Kasumi-1 (cell line): ENCODE data around the gene MS4A4A.
"Not testable (repeated sequence)": the region's sequence is repeated elsewhere in the genome, so short reads cannot be mapped to it uniquely, and the experiment has no call there.

Source experiments
- DNase-seq, 2 experiments: peaks; one replicate each; lab custom pipeline; 2025; lab: John Stamatoyannopoulos, UW

The MS4A4A gene

GRCh38 chr11:60301884-60302283 lies 21.4 kb downstream of the MS4A4A start:
- DNase-seq = not testable (repeated sequence)

- no peak for DNase-seq
Observed at GRCh38 chr11:60303661-60304060, 23.2 kb downstream of the MS4A4A start.

- no peak for DNase-seq
Observed at GRCh38 chr11:60305906-60306619, 25.6 kb downstream of the MS4A4A start.

- no peak for DNase-seq
Observed at GRCh38 chr11:60307507-60308195, 27.2 kb downstream of the MS4A4A start.

GRCh38 chr11:60310407-60310998 lies 30.0 kb downstream of the MS4A4A start:
- no peak for DNase-seq

GRCh38 chr11:60314635-60315321 lies 34.3 kb downstream of the MS4A4A start:
- no peak for DNase-seq

GRCh38 chr11:60315871-60316270 lies 35.4 kb downstream of the MS4A4A start:
- DNase-seq = no peak

- no peak for DNase-seq
Observed at GRCh38 chr11:60316317-60316716, 35.9 kb downstream of the MS4A4A start.

GRCh38 chr11:60318726-60319125 lies 38.3 kb downstream of the MS4A4A start:
- no peak for DNase-seq

GRCh38 chr11:60321051-60321450 lies 40.6 kb downstream of the MS4A4A start:
- no peak for DNase-seq

GRCh38 chr11:60326955-60327354 lies 46.5 kb downstream of the MS4A4A start, which contains the start of gene MS4A6E:
MS4A6E (plus strand) TSS chr11:60327255; CDS start chr11:60334896, 7,641 bp downstream.
- no peak for DNase-seq

GRCh38 chr11:60328460-60328859 lies 48.0 kb downstream of the MS4A4A start:
- no peak for DNase-seq

- no peak for DNase-seq
Observed at GRCh38 chr11:60332846-60333245, 52.4 kb downstream of the MS4A4A start.

- peak; percentile 84 to 94 for DNase-seq
Observed at GRCh38 chr11:60334005-60334620, 53.6 kb downstream of the MS4A4A start.

GRCh38 chr11:60336767-60337391 lies 56.4 kb downstream of the MS4A4A start:
- DNase-seq = no peak

- no peak for DNase-seq
Observed at GRCh38 chr11:60338053-60338452, 57.6 kb downstream of the MS4A4A start.

GRCh38 chr11:60339356-60339755 lies 58.9 kb downstream of the MS4A4A start:
- DNase-seq = no peak

- DNase-seq = peak; percentile 14 to 42
Observed at GRCh38 chr11:60343094-60343704, 62.7 kb downstream of the MS4A4A start.

- no peak for DNase-seq
Observed at GRCh38 chr11:60344146-60344545, 63.7 kb downstream of the MS4A4A start.

GRCh38 chr11:60345489-60345888 lies 65.0 kb downstream of the MS4A4A start:
- DNase-seq = peak; percentile 25 to 39
